CMK (cell line): ENCODE data around the gene PPP1R18.
A peak's percentile ranks its signal among the peaks of the same experiment; 100 is the strongest.
"Not testable (repeated sequence)": the region's sequence is repeated elsewhere in the genome, so short reads cannot be mapped to it uniquely, and the experiment has no call there.

ENCODE experiments used
- DNase-seq: peaks from one replicate; pipeline ENCODE4 v3.0.0-alpha.2; 2010; ENCODE audit warnings: low read depth

Gene PPP1R18

DNA sequence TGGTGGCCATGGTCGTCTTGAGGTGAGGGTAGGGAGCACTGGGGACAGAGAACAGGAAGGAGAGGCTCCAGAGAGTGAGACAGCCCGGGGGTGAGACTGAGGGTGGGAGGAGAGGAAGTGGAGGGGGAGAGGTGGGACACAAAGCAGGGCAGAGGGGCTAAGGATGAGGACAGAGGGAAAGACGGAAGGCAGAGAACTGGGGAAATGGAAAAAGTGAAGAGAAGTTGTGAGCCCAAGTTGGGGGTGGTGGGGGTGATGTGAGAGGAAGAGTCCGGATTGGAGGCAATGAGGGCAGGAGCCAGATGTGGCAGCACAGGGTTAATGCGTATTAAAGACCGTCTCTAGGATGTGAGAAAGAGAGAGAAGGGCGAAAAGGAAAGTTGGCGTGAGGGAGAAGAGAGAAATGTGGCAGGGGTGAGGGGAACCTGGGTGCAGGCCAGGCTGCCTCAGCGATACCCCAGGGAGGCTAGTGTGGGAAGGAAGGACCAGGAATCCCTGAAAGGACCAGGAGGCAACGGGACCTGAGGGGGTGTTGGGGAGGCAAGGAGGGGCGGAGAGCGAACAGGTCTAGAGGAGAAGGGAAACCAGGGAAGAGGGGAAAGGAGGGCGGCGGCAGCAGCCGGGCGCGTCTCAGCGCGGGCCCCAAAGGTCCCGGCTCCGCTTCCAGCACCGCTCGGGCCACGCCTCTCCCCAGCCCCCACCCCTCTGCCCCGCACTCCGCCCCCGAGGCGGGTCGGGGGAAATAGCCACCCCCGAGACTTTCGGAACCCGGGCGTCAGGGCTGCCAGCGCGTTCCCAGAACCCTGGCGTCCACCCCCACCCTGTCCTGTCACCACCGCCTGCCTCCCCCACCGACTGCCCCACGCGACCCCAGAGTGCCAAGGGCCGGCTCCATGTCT lies at the start of gene PPP1R18:
Gene PPP1R18 (minus strand): TSS at position 637 of the 899 bp plus-strand sequence. CDS start 627 bp downstream, at position 10.
- no peak for DNase-seq

DNA sequence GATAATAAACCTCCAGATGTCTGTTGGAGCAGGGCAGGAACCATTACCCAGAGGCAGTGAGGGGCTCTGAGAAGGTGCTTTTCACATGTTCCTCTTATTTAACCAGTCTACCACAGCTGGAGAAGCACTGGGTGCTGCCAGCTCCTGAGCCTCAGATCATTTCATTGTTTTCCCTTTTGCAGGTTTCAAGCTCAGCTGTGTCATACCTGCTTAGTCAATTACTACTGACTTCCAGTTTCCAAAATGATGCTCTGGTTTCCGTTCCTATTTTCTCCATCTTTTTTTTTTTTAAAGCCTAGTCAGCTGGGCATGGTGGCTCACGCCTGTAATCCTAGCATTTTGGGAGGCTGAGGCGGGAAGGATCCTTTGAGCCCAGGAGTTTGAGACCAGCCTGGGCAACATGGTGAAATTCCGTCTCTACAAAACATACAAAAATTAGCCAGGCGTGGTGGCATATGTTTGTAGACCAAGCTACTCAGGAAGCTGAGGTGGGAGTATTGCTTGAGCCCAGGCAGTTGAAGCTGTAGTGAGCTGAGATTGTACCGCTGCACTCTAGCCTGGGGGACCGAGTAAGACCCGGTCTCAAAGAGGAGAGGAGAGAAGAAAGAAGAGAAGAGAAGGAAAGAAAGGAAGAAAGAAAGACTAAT lies 49.3 kb upstream of the PPP1R18 start:
- no peak for DNase-seq

DNA sequence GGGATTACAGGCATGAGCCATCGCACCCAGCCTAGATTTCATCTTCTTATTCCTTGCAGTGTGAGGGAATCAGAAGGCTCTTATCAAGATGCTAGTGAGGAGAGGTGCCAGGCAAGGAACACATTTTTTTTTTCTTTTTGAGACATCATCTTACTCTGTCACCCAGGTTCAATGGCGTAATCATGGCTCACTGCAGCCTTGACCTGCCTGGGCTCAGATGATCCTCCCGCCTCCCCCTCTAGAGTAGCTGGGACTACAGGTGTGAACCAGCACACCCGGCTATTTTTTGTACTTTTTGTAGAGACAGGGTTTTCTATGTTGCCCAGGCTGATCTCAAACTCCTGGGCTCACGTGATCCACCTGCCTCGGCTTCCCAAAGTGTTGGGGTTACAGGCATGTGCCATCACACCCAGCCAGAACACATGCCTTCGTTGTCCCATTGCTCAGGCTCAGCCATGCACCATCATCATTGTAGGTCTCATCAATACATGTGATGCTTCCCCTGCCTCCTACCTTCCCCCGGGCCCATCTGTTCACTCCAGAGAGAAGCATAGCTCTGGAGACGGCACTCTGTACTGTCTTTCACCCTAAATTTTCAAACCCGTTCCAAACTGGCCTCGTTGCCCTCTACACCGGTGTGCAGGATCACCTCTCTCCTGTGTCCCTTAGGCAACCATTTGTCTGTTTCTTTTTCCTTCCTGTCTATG lies 45.9 kb upstream of the PPP1R18 start:
- no peak for DNase-seq

- DNase-seq = no peak
Observed at GRCh38 chr6:30730601-30731435, 44.4 kb upstream of the PPP1R18 start.

DNA sequence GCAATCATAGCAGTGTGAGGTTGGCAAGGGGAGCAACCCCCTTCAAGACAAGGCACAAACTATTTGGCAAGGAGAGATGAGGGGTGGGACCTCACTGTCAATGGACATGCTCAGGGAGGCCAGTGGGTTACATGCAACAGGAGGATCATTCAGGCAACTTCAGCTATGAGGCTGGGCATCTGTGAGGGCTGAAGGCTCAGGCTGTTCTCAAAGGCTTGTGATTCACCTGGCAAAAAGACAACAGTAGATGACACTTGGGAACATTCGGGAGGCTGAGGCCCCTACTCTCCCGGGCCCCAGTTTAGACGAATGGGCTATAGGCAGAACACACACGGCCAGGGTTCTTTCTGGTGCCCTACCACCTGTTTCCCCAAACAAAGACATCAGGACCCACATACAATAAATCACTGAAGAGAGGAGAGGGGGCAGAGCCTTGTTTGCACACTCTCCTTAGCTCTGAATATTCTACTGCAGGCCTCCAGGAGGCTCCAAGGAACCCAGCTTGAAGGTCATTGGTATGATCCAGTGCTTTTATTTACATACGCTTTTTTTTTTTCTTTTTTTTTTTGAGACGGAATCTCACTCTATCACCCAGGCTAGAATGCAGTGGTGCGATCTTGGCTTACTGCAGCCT lies 41.6 kb upstream of the PPP1R18 start:
- DNase-seq = no peak

- no peak for DNase-seq
Observed at GRCh38 chr6:30726506-30727413, 40.3 kb upstream of the PPP1R18 start.

DNA sequence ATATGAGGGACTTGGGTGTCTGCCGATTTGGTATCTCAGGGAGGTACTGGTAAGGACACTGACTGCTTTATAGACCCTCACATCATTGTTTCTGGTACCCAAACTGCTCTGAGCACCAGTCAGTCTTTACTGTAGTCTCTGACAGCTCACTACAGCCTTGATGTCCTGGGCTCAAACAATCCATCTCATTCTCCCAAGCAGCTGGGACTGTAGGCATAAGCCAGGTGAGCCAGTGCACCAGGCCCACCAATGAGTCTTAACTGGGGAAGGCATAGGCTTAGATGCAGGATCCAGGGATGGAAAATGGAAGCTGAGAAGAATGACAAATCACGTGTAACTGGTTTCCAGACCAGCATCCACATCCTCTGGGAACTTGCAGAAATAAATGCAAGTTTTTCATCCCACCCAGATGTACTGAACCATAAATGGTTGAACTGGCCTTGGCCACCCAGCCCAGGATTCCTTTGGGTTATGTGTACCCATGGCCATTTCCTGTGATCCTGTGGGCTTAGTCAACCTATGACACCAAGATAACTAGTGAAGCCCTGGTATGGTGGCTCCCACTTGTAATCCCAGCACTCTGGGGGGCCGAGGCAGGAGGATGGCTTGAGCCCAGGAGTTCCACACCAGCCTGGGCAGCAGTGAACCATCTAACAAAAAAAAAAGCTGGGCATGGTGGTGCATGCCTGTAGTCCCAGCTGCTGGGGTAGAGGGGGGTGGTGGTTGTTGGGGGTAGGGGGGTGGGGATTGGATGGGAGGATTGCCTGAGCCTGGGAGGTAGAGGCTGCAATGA lies 39.5 kb upstream of the PPP1R18 start:
- no peak for DNase-seq

DNA sequence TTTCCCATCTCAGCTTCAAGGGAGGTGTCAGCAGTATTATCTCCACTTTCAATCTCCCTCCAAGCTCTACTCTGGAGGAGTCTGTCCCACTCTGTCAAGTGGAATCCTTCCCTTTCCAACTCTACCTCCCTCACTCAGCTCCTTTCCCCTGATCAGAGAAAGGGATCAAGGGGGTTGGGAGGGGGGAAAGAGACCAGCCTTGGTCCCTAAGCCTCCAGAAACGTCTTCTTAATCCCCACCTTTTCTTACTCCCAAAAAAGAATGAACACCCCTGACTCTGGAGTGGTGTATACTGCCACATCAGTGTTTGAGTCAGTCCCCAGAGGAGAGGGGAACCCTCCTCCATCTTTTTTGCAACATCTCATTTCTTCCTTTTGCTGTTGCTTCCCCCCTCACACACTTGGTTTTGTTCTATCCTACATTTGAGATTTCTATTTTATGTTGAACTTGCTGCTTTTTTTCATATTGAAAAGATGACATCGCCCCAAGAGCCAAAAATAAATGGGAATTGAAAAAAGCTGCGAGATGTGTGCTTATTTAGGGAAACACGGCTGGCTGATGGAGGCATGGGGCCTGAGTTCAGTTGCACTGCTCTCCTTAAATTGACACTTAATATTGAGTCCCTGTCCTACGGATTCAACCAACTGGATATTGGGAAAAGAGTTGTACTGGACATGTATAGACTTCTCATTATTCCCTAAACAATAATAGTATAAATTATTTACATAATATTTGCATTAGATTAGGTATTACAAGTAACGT lies 38.6 kb upstream of the PPP1R18 start:
- DNase-seq = no peak

DNA sequence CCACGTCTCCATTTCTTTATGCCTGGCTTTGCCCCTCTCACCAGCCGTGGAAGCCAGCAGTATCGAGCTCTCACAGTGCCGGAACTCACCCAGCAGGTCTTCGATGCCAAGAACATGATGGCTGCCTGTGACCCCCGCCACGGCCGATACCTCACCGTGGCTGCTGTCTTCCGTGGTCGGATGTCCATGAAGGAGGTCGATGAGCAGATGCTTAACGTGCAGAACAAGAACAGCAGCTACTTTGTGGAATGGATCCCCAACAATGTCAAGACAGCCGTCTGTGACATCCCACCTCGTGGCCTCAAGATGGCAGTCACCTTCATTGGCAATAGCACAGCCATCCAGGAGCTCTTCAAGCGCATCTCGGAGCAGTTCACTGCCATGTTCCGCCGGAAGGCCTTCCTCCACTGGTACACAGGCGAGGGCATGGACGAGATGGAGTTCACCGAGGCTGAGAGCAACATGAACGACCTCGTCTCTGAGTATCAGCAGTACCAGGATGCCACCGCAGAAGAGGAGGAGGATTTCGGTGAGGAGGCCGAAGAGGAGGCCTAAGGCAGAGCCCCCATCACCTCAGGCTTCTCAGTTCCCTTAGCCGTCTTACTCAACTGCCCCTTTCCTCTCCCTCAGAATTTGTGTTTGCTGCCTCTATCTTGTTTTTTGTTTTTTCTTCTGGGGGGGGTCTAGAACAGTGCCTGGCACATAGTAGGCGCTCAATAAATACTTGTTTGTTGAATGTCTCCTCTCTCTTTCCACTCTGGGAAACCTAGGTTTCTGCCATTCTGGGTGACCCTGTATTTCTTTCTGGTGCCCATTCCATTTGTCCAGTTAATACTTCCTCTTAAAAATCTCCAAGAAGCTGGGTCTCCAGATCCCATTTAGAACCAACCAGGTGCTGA lies 37.6 kb upstream of the PPP1R18 start:
- DNase-seq = not testable (repeated sequence)

- not testable (repeated sequence) for DNase-seq
Observed at GRCh38 chr6:30723159-30723842, 36.9 kb upstream of the PPP1R18 start.

DNA sequence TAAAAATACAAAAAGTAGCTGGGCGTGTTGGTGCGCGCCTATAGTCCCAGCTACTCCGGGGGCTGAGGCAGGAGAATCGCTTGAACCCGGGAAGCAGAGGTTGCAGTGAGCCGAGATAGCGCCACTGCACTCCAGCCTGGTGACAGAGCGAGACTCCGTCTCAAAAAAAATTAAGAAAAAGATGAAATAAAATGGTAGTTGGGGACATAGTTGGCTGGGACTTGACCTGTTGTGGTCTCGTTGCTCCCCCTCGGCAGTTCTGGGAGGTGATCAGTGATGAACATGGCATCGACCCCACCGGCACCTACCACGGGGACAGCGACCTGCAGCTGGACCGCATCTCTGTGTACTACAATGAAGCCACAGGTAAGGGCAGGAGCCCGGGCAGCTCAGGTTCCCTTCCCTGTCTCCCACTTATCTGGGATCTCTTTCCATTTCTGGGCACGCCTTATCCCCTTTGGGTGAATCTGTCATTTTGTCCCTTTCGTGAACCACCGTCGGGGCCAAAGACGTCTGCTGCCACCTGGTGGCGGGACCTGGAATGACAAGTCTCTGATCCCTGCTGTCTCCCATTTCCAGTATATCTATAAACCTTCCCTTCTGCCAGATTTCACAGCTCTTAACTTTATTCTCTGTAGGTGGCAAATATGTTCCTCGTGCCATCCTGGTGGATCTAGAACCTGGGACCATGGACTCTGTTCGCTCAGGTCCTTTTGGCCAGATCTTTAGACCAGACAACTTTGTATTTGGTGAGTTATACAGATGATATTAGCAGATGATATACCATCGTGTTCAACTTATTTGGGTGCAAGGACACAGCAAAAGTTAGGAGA lies 36.1 kb upstream of the PPP1R18 start:
- DNase-seq = no peak

DNA sequence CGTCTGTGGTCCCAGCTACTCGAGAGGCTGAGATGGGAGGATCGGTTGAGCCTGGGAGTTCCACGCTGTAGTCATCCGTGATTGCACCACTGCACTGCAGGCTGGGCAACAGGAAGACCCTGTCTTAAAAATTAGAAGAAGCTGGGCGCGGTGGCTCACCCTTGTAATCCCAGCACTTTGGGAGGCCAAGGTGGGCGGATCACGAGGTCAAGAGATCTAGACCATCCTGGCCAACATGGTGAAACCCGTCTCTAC lies 35.5 kb upstream of the PPP1R18 start:
- not testable (repeated sequence) for DNase-seq

DNA sequence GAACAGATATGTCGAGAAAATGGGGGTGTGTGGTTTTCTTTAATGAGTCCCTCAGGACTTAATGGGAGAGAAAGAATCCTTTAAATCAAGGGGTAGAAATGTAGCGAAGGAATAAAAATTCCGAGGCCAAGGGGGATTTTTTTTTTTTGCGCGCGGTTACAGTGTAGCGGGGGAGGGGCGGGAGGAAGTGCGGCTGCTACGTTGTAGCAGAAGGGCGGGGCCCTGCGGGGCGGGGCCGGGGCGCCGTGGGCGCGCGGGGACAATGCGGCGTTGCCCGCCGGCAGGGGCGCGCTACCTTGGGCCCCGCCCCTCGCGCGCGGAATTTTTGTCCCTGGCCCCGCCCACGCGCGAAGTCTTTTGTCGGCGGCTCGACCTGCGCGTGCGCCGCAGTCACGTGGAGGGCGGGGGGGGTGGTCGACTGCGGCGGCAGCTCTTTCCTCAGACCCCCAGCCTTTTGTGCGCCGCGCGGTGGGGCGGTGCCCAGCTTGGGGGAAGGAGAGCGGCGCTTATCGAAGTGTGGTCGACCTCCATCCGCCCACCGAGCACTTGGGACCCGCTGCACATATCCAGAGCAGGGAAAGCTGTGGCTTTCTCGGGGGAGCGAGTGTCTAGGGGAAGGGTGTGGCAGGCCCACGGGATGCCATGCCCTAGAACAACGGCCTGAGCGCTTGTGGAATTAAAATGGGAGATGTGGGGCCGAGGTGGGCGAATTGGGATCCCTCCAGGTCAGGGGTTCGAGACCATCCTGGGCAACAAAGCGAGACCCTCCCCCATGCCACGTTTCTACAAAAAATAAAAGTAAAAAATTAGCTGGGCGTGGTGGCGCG lies 35.0 kb upstream of the PPP1R18 start:
- DNase-seq = peak; percentile 83

DNA sequence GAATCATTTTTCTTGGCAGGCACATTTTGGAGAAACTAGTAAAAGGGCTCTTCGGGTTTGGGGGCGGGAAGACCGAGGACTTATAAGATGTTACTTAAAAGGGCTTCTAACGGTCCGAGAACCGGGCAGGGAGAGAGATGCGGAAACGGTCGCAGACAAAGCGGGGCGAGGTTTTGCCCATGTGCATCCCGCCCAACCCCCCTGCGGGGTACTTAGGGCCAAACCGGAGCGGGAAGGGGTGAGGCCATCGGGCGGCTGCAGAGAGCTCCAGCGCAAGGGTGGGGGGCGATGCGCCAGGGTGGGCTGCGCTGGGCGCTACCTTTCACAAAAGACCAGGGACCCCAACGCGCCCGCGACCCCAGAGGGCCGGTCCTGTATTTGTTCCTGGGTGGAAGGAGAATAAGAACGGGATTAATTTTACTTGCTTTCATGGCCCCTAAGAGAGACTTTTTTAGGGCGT lies 34.3 kb upstream of the PPP1R18 start:
- DNase-seq = no peak
